Stimulated activated CD8-positive, alpha-beta memory T cell treated with anti-CD3 and anti-CD28 coated beads, Interleukin-12 subunit alpha, Interleukin-12 subunit beta, amount 100 ng/mL, for 24 hours (primary cell): ENCODE measurements around the gene FGG.
"Not testable (repeated sequence)": the region's sequence is repeated elsewhere in the genome, so short reads cannot be mapped to it uniquely, and the experiment has no call there.

Source experiments
- DNase-seq: peaks from one replicate; pipeline ENCODE4 v3.0.0-alpha.2; 2020; ENCODE audit errors: extremely low read depth

The FGG gene

DNA sequence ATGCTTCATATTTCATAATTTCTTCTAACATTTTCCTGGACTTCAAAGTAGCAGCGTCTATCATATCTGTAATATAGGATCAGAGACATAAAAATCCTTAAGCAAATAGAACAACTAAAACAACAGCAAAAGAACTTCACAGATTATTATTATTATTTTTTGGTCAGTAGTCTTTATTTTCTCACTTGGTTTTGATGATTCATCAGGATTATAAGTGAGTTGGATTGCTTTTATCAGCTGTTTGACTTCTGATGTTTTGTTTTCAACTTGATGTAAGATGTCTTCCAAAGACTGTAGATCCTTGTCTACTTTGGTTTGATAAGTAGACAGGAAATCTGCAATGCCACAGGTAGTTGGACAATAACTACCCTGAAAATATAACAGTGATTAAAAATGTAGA, 623 bp downstream of the FGG start:
- DNase-seq = no peak

- no peak for DNase-seq
Measured at GRCh38 chr4:154610582-154610981, 1.9 kb downstream of the FGG start.

DNA sequence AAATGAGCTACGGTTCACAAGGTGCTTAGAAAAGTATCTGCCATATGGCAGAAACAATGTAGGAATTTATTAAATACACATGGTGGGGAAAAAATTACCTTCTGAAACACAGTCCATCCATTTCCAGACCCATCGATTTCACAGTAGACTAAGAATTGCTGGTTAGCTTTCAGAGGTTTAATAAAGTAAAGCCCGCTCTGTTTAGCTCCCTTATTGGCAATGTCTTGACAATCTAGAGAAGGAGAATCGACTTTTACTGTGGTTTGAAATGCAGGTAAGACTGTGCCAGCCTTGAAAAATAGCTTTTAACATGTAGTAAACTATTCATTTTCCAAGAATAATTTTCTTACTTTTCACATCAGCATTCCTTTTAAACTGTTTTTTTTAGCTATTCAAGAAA, 2.9 kb downstream of the FGG start:
- no peak for DNase-seq

DNA sequence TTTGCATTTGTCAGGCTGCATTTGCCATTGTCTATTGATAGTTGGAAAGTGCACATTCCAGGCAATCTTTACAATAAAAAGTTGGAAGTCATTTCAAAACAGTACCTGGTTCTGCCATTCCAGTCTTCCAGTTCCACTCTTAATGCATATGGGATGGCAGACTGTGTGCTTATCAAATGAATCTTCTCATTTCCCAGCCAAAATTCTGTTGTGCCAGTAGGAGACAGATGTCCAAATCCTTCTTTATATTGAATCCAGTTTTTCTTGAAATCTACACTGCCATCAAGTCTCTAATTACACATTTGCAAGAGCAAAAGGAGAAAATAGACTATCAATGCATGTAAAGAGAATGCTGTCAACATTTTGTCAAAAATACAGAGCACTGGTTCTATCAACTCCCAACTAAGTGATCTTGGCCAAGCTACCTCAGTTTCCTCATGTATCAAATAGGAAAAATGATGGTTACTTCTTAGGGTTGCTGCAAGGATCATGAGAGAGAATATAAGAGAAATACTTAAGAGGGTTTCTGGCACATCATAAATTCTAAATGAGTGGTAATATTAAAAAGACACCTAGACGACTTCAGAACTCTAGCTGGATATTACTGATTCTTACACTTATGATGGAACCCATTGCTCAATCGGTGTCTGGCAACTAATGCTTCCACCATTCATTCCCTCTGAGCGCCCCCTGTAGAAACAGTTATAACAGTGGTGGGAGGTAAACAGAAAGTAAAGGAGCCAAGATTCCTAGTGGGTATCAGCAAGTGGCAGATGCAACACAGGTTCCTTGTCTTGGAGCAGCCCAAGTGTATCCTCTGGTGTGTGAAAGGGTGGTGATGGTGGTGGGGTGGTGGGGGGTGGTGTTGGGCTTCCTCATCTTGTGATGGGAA, 3.8 kb downstream of the FGG start:
- DNase-seq = no peak

GRCh38 chr4:154606728-154607723, 5.4 kb downstream of the FGG start:
- DNase-seq = no peak

DNA sequence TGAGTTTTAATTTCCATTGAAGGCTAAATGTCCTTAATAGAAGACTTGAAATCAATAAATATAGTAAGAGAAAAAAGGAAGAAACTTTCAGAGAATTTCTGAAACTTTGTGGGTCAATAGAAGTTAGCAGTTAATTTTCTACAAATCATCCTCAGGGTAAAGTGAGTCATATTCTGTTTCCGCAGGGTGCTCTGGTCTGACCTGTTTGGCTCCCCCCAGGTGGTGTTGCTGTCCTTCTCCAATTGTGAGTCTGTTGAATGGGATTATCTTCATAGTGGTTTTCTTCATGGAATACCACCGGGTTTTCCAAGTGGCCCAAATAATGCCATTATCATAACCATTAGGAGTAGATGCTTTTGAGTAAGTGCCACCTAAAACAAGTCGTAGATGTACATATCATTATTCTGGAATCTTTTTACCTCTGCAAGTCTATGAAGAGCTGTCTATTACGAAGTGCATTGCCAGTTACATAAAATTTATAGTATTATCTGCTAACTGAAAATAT, 7.7 kb downstream of the FGG start:
- no peak for DNase-seq

GRCh38 chr4:154603033-154603943, 9.2 kb downstream of the FGG start:
- no peak for DNase-seq

GRCh38 chr4:154602404-154603020, 9.9 kb downstream of the FGG start:
- no peak for DNase-seq

- DNase-seq = no peak
Measured at GRCh38 chr4:154597798-154598774, 14.4 kb downstream of the FGG start.

GRCh38 chr4:154597281-154597680, 15.2 kb downstream of the FGG start:
- not testable (repeated sequence) for DNase-seq

- no peak for DNase-seq
Measured at GRCh38 chr4:154595807-154596206, 16.6 kb downstream of the FGG start.

- not testable (repeated sequence) for DNase-seq
Measured at GRCh38 chr4:154594343-154594742, 18.1 kb downstream of the FGG start.

DNA sequence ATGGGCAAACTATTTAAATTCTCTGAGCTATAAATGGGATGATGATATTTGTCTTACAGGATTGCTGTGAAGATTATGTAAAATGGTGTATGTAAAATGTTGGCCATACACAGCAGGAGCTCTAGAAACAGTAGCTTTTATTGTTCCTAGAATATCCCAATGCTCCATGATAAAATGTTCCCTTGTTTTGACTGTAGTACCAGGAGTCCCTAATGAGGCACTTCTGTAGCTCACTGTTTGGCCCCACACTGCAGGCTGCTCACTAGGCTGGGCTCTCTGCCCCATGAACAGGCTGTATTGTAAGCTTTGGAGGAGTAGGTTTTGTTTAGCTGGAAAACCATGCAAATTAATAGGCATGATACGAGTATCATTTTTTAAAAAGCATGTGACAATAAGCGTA, 18.6 kb downstream of the FGG start:
- DNase-seq = no peak

GRCh38 chr4:154591890-154592289, 20.6 kb downstream of the FGG start:
- no peak for DNase-seq

DNA sequence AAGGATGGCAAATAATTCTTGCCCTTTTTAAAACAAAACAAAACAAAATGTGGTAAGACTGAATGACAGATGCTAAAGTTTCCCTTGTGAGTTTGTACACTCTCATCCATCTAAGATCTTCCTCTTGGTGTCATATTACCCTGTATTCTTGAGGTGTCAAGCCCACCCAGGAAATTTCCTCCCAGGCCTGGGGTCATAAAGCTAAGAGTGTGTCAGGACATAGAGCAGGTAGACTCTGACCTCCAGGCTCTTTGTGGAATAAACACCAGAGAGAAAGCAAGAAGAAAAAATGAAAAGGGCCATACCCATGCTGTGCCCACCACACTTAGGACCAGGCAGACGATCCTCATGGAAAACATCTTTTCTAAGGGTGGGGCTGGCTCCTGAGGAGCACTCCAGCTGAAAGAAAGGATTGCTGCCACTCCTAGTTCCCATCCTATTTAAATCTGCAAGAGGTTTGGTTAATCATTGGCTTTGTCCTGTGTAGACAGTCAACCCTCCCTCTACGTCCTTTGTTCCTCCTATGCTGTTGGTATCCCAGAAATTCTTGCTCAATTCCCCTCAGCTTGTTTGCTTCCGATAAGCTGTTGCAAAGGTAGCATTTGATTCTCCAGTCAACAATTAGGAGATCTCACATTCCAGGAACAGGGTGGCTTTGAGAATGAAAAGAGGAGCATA, 22.0 kb downstream of the FGG start, which contains the start of gene FGA:
Gene FGA (minus strand): TSS at position 414 of the 678 bp plus-strand sequence. CDS start 55 bp downstream, at position 359.
- DNase-seq = no peak

- no peak for DNase-seq
Measured at GRCh38 chr4:154589296-154590197, 22.9 kb downstream of the FGG start.

- DNase-seq = no peak
Measured at GRCh38 chr4:154588198-154588597, 24.3 kb downstream of the FGG start.
